ENCODE data around the gene STIMATE. TPM values are rescaled to one million over a fixed set of nuclear protein-coding genes. Genes with fewer than 3 reads are reported as not detected.

Gene STIMATE
- polyA plus RNA-seq, 1 of the 3 experiments (the other 2 are of a cell fraction) = 9.3 TPM

DNA sequence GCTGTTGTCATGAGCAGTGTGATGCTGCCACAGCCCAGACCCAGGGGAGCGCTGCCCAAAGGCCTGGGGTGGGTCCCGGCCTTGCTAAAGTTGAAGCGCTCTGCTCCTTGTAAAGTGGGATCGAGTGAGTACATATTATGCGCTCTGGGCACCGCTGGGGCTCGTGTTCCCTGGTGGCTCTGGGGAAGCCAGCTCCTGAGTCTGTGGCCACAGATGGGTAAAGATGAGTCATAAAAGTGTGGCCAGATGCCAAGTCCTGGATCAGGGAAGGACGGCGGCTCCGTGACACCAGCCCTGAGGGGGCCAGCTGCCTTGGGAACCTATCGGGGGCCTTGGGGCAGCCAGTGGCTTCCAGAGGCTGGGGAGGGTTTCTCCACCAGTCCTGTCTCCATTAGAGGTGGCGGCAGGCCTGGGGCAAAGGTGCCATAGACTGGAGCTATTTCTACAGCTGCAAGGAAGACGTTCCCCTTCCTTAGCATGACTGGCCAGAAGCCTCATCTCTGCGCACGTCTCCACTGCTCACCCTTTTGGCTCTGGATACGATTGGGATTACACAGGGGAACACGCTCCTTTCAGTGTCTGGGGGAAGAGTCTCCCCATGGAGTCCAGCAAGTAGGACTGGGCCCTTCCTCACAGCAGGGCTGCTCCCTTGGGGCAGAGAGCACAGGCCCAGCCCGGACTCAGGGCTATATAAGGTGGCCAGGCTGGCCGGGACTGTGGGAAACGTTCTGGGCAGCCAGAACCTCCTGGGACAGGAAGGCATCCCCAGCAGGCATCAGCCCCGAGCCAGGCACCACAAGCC is 65.6 kb downstream of the STIMATE start:
- Histone ChIP-seq H3K79me2 (ENCODE audit: insufficient read depth) (no peaks in the 10 kb centered on the region), H3K4me3 (ENCODE audit: low read depth in 2 of 2, low read length in 1 of 2) (no peak overlapping the region), H3K27ac (ENCODE audit: low read depth in 2 of 2, low read length in 1 of 2) (peak overlapping the region in 1 of 2 experiments; percentile 16; a peak in 2 of 4 replicates), H3K9ac (no peak overlapping the region), H3K9me2 (no peaks in the 10 kb centered on the region), H4K20me1 (ENCODE audit: insufficient read depth) (0 out of 2 replicates have a peak, but pooled peaks cover 6% of the 10 kb centered on the region), H3K4me2 (peak overlapping the region; percentile 29; the same call in 1 of the 2 replicates), H2AFZ (ENCODE audit: low read depth) (no peak overlapping the region), H3K4me1 (ENCODE audit: control insufficient read depth in 1 of 2, insufficient read depth in 2 of 2, low read depth in 1 of 2, low read length in 1 of 2) (peaks cover 4 to 21% of the 10 kb centered on the region in 2 experiments; a peak in 1 of 4 replicates), H3K9me3 (no peaks in the 10 kb centered on the region), H3F3A (replicated peaks; ENCODE audit: insufficient read depth) (no peaks in the 10 kb centered on the region), H3K36me3 (replicated peaks in 1 of 2; ENCODE audit: control insufficient read depth in 1 of 2, insufficient read depth in 2 of 2, low read length in 1 of 2) (no peaks in the 10 kb centered on the region), H3K27me3 (ENCODE audit: insufficient read depth) (no peaks in the 10 kb centered on the region)
- CTCF ChIA-PET = interaction anchor here (0.7 to 2.0 kb wide), 4 partner anchors 11 to 238 kb away, joined by 3 to 5 read pairs (median 3); no protein-coding TSS in a partner anchor
- WGBS (ENCODE audit: low lambda C conversion rate) = 36% methylated on average over 19 of the region's 21 CpGs
- POLR2A ChIA-PET = interaction anchor here (0.9 kb wide), 1 partner anchor 61 kb away, joined by 5 read pairs; the partner anchor contains the start of gene NEK4
- TF ChIP-seq SIN3A (IDR thresholded peaks at IDR 0.05; ENCODE audit: borderline replicate concordance, low read depth, low read length) = peak; percentile 32; the same call in 1 of the 2 replicates
- TF ChIP-seq RAD21 (IDR thresholded peaks at IDR 0.05; ENCODE audit: low read length) = no peak
- TF ChIP-seq GABPA (IDR thresholded peaks at IDR 0.05; ENCODE audit: low read depth) = no peak
- TF ChIP-seq JUND (IDR thresholded peaks at IDR 0.05) = peak; percentile 42; the same call in 1 of the 2 replicates
- 0 out of 2 replicates have a peak, but pooled peaks have one; percentile 14 for TF ChIP-seq POLR2AphosphoS5 (IDR thresholded peaks at IDR 0.05; ENCODE audit: low read depth, low read length)
- TF ChIP-seq FOSL2 (IDR thresholded peaks at IDR 0.05; ENCODE audit: borderline replicate concordance, low read depth) = peak; percentile 79; the same call in 1 of the 2 replicates
- TF ChIP-seq NFIC (IDR thresholded peaks at IDR 0.05; ENCODE audit: borderline replicate concordance) = peak; percentile 87
- peak; percentile 40; the same call in 1 of the 2 replicates for TF ChIP-seq TCF12 (IDR thresholded peaks at IDR 0.05)
- peak; percentile 79 for DNase-seq

DNA sequence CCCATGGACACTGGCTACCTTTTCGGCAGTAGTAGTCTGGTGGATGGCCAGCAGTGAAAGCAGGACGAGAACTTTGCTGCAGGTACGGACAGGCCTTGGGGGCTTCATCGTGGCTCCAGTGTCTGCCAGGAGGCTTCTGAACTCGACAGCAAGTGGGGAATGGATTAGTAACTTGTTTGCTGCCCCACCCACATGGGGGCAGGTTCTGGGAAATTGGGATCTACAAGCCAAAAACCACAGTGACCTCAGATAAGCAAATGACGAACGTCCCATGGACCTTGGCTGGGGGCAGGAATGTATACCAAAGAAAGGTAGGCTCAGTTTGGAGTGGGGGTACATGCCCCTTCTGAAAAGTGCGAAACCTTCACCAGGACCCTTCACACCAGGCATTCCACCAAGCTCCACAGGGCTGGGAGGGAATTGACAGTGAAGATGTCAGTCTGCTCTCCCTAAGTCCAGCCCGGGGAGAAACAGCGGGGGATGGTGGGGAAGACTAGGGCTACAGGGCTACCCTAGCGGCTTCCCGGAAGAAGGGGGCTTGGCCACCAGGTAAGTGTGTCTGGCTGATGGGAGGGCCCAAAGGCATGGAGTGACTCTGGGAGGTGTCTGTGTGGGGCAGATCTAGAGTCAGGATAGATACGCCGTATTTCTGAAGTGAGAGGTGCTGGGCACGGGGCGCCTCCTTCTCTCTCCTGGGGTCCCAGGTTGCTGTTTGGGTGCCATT is 66.7 kb downstream of the STIMATE start, which contains the start of gene ITIH4:
Gene ITIH4, minus strand, starts transcription at position 138 of the 724 bp plus-strand sequence. Its CDS starts 30 bp downstream, at position 108.
- ChIA-PET POLR2A (no interaction called here), CTCF (interaction anchor here (1.0 to 2.0 kb wide), 3 partner anchors 15 to 240 kb away, joined by 3 to 5 read pairs (median 3); no protein-coding TSS in a partner anchor)
- Histone ChIP-seq H3F3A (replicated peaks; ENCODE audit: insufficient read depth) (no peaks in the 10 kb centered on the region), H3K9me3 (no peaks in the 10 kb centered on the region), H3K4me1 (ENCODE audit: control insufficient read depth in 1 of 2, insufficient read depth in 2 of 2, low read depth in 1 of 2, low read length in 1 of 2) (peaks cover 4 to 21% of the 10 kb centered on the region in 2 experiments; a peak in 1 of 4 replicates), H3K27me3 (ENCODE audit: insufficient read depth) (no peaks in the 10 kb centered on the region), H4K20me1 (ENCODE audit: insufficient read depth) (0 out of 2 replicates have a peak, but pooled peaks cover 6% of the 10 kb centered on the region), H2AFZ (ENCODE audit: low read depth) (no peak within 1 kb of the TSS), H3K27ac (ENCODE audit: low read depth in 2 of 2, low read length in 1 of 2) (peak within 1 kb of the TSS in 1 of 2 experiments; percentile 16; a peak in 2 of 4 replicates), H3K9ac (no peak within 1 kb of the TSS), H3K36me3 (replicated peaks in 1 of 2; ENCODE audit: control insufficient read depth in 1 of 2, insufficient read depth in 2 of 2, low read length in 1 of 2) (no peaks in the 10 kb centered on the region), H3K4me2 (peak within 1 kb of the TSS; percentile 29; the same call in 1 of the 2 replicates), H3K9me2 (no peaks in the 10 kb centered on the region), H3K4me3 (ENCODE audit: low read depth in 2 of 2, low read length in 1 of 2) (no peak within 1 kb of the TSS), H3K79me2 (ENCODE audit: insufficient read depth) (no peaks in the 10 kb centered on the region)
- no peak for DNase-seq
- 93% methylated on average over 14 of the region's 16 CpGs for WGBS (ENCODE audit: low lambda C conversion rate)
- TF ChIP-seq GABPA (IDR thresholded peaks at IDR 0.05; ENCODE audit: low read depth) (no peak), RFX5 (IDR thresholded peaks at IDR 0.05; ENCODE audit: low read length) (no peak), POLR2AphosphoS5 (IDR thresholded peaks at IDR 0.05; ENCODE audit: low read depth, low read length) (no peak), JUND (IDR thresholded peaks at IDR 0.05) (no peak), GATA2 (CRISPR knock-in tag; IDR thresholded peaks at IDR 0.05) (no peak), RAD21 (IDR thresholded peaks at IDR 0.05; ENCODE audit: low read length) (no peak), YY1 (IDR thresholded peaks at IDR 0.05; ENCODE audit: low read depth) (no peak), FOSL2 (IDR thresholded peaks at IDR 0.05; ENCODE audit: borderline replicate concordance, low read depth) (no peak), RCOR1 (IDR thresholded peaks at IDR 0.05; ENCODE audit: low read length) (no peak), FOXM1 (IDR thresholded peaks at IDR 0.05; ENCODE audit: low read depth) (no peak), TEAD4 (IDR thresholded peaks at IDR 0.05; ENCODE audit: borderline replicate concordance, insufficient read depth) (no peak), SIN3A (IDR thresholded peaks at IDR 0.05; ENCODE audit: borderline replicate concordance, low read depth, low read length) (no peak), FOXJ3 (CRISPR knock-in tag; IDR thresholded peaks at IDR 0.05) (no peak), ELF1 (IDR thresholded peaks at IDR 0.05) (no peak)
- TF ChIP-seq, protein P1, sequence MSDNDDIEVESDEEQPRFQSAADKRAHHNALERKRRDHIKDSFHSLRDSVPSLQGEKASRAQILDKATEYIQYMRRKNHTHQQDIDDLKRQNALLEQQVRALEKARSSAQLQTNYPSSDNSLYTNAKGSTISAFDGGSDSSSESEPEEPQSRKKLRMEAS (IDR thresholded peaks at IDR 0.05; ENCODE audit: low read depth) = no peak
- TF ChIP-seq, protein P2, sequence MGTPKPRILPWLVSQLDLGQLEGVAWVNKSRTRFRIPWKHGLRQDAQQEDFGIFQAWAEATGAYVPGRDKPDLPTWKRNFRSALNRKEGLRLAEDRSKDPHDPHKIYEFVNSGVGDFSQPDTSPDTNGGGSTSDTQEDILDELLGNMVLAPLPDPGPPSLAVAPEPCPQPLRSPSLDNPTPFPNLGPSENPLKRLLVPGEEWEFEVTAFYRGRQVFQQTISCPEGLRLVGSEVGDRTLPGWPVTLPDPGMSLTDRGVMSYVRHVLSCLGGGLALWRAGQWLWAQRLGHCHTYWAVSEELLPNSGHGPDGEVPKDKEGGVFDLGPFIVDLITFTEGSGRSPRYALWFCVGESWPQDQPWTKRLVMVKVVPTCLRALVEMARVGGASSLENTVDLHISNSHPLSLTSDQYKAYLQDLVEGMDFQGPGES (IDR thresholded peaks at IDR 0.05; ENCODE audit: low read depth, low read length) = no peak
- TF ChIP-seq, protein P3, sequence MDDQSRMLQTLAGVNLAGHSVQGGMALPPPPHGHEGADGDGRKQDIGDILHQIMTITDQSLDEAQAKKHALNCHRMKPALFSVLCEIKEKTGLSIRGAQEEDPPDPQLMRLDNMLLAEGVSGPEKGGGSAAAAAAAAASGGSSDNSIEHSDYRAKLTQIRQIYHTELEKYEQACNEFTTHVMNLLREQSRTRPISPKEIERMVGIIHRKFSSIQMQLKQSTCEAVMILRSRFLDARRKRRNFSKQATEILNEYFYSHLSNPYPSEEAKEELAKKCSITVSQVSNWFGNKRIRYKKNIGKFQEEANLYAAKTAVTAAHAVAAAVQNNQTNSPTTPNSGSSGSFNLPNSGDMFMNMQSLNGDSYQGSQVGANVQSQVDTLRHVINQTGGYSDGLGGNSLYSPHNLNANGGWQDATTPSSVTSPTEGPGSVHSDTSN (IDR thresholded peaks at IDR 0.05) = no peak
